GM18907 (cell line): ENCODE data around the gene CCR2.
"Not testable (repeated sequence)": the region's sequence is repeated elsewhere in the genome, so short reads cannot be mapped to it uniquely, and the experiment has no call there.

Experiments
- ATAC-seq: cut with Tn5 transposase; IDR thresholded peaks from one replicate; pipeline ENCODE4 v1.9.1; 2021; ENCODE audit warnings: mild to moderate bottlenecking, moderate library complexity; ENCODE audit not compliant: unreplicated experiment

CCR2 gene

DNA sequence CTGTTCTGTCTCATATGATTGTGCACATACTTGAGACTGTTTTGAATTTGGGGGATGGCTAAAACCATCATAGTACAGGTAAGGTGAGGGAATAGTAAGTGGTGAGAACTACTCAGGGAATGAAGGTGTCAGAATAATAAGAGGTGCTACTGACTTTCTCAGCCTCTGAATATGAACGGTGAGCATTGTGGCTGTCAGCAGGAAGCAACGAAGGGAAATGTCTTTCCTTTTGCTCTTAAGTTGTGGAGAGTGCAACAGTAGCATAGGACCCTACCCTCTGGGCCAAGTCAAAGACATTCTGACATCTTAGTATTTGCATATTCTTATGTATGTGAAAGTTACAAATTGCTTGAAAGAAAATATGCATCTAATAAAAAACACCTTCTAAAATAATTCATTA, 21.9 kb downstream of the CCR2 start:
- ATAC-seq: no peak

DNA sequence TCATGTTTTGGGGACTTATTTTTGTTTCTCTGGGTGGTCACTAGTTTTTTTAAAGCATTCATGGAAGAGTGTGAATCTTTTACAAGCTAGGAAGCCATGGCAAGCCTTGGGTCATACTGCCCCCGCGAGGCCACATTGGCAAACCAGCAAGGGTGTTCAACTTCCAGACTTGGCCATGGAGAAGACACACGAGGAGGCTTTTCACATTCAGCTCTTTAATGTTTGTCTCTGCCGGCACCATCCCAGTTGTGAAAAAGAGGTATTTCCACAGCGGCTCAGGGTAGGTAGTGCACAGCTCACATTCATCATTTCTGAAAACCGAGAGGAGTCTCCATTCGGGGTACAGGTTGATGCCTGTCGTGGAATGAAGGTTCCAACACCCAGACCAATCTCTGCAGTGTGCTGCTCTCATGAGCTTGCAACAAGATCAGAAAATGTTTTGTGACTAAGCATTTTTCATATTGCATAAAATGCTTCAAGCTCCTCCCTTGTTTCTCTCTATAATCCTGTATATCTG, 24.6 kb downstream of the CCR2 start:
- ATAC-seq: no peak

DNA sequence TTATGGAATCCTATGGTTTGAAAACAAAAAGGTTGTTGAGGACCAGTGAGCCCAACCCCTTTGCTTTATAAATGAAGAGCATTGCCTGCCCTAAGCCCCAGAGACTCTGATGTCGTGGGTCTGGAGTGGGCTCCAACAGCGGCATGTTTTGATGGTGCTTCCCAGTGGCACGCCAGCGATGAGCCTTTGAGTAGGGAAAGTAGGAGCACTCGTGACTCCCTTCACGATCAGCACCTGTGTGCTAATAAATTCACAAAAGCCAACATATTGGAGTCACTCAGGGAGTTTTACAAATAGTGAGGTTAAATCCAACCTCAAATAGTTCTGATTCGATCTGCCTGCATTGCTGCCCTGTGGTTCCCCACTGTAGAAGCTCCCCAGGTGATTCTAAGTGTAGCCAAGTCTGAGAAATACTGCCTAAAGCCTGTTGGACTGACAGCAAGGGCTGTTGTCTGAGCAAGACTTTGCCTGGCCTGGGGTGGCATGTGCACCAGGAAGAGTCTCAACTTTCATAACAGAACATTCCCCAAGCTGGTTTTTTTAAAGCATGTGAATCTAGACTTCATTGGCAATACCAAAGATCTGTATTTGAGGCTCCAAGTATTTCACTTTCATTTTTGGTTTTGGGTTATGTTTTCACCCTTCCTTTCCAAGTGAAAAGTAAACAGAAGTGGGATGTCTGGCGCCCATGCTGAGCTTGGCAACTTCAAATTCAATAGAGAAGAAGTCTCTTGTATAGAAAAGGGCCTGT, 26.7 kb downstream of the CCR2 start:
- no peak for ATAC-seq

DNA sequence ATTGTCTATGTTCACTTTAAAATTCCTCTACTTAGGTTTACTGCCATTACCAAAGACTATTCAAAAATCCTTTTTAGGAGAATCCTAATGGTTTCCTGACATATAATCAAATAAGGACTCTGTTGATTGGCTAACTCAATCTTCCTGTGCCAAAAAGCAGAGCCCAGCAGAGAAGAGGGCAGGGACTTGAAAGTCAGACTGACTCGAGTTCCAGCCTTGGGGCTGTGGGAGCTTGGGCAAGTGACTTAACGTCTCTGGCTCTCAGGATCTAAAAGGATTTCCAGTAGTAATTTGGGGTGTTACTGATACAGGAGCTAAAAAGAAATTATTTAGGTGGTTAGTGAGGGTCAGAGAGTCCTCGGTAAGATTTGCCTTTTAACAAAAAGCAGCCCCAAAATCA, 27.7 kb downstream of the CCR2 start:
- no peak for ATAC-seq

DNA sequence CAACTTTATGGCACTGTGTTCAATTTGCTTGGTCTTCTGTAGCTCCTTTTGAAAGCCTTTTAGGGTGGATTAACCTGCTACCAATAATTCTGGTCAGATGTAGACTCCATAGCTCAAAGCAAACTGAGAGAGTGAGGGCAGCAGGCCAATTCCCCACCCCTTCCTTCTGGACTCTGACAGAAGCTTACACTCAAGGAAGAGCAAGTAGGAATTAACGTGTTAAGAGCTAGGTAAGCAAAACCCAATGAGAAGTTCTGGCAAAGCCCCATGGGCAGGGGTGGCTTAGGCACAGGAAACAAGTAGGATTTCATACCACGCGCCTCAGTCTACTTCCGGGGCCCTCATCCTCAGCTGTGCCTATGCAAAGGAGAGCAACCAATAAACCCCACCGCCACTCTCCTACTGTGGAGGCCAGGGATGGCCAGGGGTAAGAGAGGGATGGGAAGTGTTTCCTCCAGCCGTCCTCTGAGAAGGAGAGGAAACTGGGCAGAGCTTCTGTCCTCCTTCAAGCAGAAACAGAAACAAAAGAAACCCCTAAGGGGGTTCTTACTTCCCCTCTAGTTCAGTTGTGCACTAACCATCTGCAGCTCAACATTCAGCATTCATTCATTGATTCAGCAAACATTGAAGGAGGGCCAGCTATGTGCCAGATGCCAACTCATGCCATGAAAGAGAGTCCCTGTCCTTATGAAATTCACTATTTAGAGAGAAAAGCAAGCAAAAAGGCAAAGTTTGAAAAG, 29.5 kb downstream of the CCR2 start:
- ATAC-seq: no peak

DNA sequence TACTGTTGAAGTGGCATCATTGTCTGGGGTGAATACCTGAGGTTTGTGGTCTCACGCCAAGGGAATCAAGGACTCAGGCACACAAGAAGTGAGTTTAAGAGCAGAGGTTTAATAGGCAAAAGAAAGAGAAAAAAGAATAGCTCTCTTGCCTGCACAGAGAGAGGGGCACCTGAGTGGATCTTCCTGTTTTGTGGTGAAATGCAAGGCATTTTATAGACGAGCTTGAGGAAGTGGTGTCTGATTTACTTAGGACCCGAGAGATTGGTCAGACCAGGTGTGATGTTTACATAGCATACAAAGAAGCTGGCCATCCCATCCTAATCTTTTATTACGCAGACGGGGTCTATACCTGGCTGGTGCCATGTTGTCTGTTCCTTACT, 30.0 kb downstream of the CCR2 start:
- no peak for ATAC-seq

DNA sequence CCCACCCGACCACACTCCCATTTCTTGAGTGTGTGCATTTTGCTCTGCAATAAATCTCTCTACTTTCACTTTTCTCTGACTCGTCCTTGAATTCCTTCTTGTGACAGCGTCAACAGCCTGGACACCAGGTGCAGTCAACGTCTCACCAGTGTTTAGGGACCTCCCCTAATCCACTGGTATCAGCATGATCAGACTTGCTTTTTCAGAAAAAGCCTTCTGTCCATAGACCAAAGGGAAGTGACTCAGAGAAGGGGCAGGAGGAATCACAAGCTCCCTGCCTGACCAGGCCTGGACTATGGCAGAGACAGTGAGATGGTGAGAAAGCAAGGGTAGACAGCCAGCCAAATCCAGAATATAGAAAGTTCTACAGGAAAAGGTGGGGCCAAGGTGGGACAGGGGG, 32.3 kb downstream of the CCR2 start:
- ATAC-seq: no peak

DNA sequence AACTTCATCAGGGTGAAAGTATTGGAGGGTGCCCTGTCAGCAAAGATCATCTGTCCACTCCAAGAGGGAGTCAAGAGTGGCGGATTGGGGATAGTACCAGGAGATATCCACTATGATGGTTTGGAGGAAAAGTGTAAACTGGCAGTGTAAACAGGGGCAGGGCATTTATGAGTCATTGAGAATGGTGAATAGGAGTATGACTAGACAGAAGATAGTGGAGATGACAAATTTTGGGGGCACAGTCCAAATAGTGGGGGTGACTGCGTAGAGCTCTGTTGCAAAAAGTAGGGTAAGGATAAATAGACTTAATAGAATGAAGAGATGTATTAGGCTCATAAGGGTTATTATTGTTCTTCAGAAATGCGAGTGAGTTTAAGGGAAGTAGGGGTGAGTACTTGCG, 34.9 kb downstream of the CCR2 start:
- not testable (repeated sequence) for ATAC-seq

DNA sequence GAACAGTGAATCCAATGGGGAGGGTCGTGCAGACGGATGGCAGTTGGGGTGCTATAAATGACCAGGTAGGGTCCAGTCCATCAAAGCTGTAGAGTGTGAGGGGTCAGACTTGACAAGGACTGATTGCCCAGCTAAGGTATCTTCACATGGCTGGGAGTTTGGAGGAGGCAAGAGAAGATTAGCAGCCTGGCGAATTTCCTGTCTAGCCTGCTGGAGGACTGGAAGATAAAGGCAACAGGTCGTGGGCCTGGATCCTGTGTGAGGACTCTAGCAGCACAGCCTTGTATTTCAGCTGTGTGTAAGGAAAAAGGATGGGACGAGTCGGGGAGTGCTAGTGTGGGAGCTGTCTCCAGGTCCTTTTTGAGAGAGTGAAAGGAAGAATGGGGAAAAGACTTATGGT, 35.4 kb downstream of the CCR2 start:
- no peak for ATAC-seq

DNA sequence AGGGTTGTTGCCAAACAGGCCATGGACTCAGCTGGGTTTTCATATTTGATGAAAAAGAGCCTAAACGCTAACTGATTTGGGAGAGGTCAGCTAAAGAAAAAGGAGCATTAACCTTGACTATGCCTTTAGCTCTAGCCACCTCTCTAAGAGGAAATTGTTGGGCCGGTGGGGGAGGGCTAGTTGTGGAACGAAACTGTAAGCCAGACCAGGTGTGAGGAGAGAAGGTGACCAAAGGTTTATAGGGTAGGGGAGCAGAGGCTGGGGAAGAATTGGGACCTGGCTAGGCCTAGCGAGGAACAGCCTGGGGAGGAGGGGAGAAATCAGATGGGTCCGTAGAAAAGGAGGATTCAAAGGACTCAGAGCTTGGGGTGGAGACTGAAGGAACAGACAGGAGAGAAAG, 37.6 kb downstream of the CCR2 start:
- ATAC-seq: not testable (repeated sequence)

DNA sequence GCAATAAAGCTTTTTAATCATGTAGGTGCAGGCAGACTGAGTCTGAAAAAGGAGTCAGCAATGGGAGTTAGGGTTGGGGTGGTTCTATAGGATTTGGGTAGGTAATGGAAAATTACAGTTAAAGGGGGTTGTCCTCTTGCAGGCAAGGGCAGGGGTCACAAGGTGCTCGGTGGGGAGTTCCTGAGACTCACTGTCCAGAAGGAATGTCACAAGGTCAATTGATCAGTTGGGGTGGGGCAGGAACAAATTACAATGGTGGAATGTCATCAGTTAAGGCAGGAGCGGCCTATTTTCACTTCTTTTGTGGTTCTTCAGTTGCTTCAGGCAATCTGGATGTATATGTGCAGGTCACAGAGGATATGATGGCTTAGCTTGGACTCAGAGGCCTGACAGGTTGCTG, 39.1 kb downstream of the CCR2 start:
- ATAC-seq: no peak

DNA sequence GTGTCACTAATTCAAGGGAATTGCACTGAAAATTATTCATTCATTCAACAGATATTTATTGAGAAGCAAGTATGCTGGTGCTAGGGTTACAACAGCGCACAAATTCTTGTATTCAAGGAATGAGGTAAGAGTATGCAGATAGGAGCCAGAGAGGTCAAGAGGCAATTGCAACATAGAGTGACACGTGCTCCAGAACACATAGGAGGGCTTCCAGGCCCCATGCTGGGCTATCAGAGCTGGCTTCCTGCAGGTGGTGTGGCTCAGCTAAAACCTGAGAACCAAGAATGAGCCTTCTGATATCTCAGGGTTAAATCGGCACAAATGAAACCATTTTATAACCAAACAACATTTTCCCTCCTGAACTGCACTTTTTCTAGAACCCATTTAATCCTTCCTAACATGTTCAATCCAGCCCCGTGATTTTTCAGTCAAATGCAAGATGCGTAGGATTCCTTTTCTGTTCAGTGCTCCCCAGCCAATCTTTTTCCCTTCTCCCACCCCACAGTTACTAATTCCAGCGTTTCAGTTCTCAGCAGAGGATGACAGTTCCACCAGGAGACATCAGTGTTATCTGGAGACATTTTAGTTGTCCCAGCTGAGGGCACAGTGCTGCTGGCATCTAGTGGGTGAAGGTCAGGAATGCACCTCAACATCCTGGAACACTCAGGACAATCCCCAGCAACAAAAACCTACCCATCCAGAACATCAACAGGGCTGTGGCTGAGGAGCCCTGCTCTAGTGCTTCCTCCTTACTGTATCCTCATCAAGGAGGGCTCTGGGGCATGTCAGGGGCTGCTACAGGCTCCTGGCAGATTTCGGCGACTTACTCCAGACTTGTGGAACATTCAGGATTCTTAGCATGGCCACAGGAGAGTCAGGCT, 39.9 kb downstream of the CCR2 start:
- ATAC-seq: no peak

DNA sequence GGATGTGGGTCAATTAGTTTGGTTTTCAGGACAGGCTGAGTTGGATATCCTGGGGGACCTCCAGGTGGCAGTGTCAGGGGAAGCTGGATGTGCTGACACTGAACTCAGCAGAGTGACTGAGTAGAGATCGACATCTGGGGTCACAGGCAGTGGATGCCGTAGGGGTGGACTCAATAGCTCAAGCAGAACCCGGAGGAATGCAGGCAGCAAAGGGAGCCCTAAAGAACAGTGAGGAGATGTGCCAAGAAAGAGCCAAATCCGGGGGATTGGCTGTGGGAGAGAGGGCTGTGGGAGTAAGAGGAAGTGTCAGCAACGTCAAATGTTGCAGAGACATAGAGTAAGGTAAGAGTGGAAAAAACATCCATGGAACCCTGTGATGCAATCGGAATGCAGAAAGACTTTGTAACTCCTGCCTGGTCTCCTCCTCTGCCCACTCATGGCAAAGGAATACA, 41.3 kb downstream of the CCR2 start:
- ATAC-seq: no peak

DNA sequence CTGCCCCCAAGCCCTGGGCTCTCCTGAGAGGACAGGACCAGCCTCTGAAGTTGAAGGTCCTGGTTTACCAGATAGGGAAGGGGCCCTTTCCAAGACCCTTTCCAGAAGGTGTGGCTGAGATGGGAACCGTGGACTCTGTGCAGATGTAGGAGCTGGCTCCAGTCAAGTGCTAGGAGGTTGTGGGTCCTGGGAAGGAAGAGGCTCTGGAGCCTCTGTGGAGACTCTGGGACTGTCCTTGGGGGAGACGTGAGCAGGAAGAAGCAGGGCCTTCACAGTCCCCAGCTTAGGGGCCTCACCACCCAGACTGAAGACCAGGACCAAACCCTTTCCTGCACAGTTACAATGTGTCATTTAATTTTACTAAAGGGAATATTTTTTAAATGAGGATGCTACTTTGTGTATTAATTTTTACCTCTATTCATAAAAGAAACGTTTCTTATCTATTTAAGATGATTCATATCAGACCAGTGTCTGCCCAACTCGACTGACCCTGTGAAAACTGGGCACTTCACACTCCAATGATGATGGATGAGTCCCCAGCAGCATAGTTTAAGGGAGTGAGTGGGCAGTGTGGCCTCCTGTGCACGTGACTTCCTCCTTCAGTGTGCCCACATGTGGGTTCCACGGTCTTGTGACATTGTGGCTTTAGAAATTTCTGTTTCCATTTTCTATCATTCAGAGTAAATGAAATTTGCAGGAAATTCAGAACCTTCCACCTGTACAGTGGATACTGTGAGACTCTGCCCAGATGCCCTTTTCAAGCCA, 42.0 kb downstream of the CCR2 start:
- no peak for ATAC-seq

DNA sequence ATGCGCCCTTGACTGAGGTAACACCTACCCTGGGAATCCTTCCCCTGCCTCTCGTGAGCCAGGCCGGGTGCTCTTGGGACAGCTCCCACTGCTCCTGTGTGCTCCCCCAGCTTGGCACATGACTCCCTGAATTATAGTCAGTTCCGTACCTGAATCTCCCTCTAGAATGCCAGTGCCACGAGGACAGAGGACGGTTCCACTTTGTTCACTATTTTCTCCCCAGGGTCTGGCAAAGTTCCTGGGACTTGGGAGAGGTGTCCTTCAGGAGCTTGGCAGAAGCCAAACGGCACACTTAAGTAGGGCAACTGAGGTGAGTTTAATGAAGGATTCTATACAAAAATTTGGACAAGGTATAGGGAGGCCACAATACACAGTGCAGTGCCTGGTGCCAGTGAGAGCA, 43.2 kb downstream of the CCR2 start:
- no peak for ATAC-seq

DNA sequence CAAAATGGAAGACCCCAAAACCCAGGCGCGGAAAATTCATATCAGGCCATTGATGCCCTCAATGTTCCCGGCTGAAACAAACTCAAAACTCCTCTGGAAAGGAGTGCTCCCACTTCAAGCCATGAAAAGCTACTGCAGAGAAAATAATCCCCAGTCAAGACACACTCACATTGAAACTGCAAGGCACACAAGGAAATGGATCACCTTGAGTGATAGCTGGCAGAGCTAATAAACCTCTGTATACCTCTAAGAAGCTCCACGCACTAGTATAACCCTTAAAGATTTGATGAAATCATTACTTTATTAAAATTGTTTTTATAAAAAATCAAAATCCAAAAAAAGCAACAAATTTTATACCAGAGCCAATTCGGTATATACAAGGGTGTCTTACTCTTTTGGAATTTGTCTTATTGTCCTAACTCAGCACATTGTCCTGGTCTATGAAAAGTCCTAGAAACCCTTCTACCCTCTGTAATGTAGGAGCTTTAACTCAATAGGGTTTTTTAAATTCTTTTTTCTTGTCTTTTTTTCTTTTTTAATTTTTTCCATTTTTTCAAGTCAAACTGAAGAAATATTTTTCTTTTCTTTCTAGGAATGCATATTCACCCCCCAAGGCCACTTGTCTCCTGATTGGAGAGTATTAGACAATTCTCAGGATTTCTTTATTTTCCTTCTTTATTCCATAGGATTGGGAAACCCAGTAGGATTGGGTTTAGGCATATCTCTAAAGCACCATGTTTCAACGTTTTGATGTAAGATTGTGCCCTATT, 44.5 kb downstream of the CCR2 start:
- no peak for ATAC-seq

DNA sequence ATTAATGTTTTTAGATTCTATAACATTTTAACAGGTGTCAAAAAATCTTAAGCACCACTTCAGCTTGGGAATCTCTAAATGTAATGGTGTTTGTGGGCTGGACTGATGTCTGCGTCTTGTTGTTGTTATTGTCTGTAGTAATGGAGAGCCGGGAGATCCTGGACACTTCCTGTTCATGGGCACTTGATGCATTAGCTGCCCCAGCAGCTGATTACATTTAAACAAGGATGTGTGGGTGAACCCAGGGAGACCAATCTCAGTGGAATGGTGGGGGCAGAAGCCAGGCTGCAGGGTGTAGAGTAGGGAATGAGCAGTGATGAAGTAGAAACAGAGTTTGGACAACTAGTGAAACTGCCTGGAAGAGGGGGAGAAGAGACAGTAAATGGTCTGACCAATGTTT, 45.2 kb downstream of the CCR2 start:
- ATAC-seq: no peak

DNA sequence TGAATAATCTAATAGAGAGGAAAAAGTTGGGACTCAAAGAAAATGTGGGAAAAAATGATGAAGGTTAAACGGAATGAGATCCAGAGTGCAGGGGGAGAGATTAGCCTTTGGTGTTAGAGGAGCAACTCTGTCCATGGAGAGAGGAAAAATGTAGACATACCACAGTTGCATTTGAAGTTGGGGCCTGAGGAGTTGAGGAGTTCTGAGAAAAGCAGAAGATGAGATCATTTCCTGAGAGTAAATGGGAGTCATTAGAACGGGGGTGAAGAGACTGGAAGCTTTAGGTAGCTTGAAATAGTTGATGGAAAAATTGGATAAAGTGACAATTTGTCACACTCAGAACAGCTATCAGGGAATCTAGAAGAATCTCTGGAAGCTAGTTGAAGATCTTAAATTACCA, 45.6 kb downstream of the CCR2 start:
- ATAC-seq: no peak

DNA sequence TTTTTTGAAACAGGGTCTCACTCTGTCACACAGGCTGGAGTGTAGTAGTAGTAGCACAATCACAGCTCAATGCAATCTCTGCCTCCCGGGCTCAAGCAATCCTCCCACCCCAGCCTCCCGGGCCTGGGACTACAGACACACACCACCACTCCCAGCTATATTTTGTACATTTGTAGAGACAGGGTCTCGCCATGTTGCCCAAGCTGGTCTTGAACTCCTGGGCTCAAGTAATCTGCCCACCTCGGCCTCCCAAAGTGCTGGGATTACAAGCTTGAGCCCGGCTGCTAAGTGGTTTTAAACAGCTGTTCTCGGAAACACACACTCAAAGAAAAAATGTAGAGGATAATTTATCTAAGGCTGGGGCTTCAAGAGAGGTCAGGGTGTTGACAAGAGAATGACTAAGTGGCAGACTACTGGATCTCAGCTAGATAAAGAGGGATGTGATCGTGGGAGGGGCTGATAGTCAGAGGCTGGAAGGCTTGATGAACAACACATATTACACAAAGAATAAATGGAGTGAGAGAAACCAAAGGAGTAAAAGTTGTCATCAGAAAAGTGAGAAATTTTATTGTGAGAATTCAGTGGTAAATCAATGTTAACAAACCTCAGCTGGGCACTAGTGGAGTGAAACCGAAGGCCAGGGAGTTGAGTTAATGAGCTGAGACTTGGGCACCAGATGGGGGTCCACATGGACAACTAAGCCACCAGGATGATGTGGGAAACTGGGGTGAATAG, 46.3 kb downstream of the CCR2 start:
- ATAC-seq: no peak
